SHP77 (cell line): ENCODE data around the gene PVR.
"Not testable (repeated sequence)": the region's sequence is repeated elsewhere in the genome, so short reads cannot be mapped to it uniquely, and the experiment has no call there.

Experiments used
- DNase-seq, 2 experiments: peaks; one replicate each; lab custom pipeline; 2025; lab: John Stamatoyannopoulos, UW

Gene PVR

DNA sequence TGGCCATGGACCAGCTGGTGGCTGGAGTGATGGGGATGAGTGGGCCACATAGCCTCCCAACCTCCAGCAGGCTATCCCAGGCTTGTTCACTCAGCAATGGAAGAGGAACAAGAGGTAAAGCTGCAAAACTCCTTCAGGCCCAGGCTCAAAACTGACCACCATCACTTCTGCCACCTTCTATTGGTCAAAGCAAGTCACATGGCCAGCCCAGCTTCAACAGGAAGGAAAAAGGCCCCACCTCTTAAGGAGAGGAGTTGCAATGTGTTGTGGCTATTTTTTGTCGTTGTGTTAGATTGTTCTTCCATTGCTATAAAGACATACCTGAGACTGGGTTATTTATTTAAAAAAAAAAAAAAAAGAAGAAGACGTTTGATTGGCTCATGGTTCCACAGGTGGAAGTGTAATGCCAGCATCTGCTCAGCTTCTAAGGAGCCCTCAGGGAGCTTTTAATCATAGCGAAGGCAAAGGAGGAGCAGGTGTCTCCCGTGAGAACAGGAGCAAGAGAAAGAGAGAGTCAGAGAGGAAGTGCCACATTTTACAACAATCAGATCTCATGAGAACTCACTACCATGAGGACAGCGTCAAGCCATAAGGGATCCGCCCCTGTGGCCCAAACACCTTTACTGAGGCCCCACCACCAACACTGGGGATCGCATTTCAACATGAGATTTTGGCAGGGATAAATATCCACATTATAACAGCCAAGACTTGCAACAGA lies 24.9 kb upstream of the PVR start:
- no peak for DNase-seq

- no peak for DNase-seq
These were observed 23.0 kb upstream of the PVR start for GRCh38 chr19:44620667-44621066.

GRCh38 chr19:44621367-44621766 lies 22.3 kb upstream of the PVR start:
- no peak for DNase-seq

DNA sequence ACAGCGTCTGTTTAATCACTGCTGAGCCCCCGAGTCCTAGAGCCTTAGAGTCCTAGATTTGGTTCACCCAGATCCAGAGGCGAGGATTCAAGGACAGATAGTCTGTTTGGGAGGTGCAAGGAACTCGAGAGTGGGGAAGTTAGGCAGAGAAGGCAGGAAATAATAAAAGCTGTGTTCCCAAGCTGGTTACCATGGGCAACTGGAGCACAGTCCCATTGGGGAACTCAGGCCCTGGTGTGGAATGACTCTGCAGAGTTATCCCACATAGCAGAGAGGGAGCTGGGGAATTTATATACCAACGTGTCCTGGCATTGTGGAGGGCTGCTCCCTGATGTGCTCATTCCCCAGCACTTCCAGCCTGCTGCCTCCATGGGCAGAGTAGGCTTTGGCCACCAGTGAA lies 20.6 kb upstream of the PVR start:
- no peak for DNase-seq

DNA sequence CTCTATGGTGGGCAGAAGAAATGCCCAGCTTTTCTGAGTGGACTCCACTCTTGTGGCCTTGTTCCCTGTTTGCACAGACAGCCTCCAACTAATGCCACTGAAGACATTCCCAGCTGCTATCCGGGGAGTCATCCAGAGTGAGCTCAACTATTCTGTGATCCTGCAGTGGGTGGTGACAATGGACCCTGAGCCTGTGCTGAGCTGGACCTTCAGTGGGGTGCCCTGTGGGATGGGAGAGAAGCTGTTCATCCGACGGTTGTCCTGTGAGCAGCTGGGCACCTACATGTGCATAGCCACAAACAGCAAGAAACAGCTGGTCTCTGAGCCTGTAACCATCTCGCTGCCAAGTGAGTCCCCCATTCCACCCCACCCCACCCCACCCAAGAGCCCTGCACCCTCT lies 20.1 kb upstream of the PVR start:
- DNase-seq: no peak

DNA sequence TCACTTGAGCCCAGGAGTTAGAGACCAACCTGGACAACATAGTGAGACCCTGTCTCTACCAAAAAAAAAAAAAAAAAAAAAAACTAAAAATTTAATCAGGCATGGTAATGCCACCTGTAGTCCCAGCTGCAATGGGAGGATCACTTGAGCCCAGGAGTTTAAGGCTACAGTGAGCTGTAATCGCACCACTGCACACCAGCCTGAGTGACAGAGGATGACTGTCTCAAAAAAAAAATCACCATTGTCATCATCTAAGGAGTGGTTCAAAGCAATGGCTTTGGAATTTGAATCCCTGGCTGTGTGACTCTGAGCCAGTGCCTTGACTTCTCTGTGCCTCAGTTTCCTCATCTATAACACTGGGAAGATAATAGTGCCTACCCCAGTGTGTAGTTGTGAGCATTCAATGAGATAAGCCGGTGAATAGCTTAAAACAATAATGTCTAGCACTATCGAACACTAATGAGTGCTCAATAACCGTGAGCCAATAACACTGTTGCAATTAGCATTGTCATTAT lies 18.8 kb upstream of the PVR start:
- no peak for DNase-seq

- not testable (repeated sequence) for DNase-seq
These were observed 18.1 kb upstream of the PVR start for GRCh38 chr19:44625637-44626036.

DNA sequence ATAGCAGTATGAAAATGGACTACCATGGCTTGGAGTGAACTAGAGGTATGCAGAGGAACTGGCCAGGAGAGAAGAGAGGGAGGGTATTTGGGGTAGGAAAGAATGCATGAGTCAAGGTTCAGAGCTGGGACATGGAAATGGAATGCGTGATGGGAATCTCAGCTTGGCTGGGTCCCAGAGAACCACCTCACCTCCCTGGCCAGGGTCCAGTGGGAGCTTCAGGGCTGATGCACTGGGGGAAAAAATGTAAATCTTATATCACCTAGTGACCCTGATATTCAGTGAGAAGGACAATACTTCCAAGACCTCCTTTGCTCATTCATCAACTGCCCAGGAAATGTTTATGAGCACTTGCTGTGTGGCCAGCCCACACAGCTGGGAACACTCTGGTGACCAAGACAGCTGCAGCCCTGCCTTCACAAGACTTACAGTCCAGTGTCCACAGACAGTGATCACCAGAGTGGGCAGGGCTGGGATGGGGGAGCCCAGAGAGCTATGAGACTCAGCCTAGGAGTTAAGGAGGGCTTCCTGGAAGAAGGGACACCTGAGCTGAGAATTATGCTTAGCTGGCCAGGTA lies 17.6 kb upstream of the PVR start:
- DNase-seq: no peak

GRCh38 chr19:44627631-44628030 lies 16.1 kb upstream of the PVR start:
- no peak for DNase-seq

GRCh38 chr19:44628793-44629192 lies 14.9 kb upstream of the PVR start:
- DNase-seq: no peak

DNA sequence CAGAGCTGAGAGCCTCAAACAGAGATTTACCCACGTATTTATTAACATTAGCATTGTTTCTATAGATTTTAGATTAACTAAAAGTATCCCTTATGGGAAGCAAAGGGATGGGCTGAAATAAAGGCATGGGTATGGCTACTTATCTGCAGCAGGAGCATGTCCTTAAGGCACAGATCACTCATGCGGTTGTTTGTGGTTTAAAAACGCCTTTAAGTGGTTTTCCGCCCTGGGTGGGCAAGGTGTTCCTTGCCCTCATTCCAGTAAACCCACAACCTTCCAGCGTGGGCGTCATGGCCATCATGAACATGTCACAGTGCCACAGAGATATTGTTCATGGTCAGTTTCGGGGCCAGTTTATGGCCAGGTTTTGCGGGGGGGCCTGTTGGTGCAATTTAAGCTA lies 12.1 kb upstream of the PVR start:
- DNase-seq: not testable (repeated sequence)

- not testable (repeated sequence) for DNase-seq
These were observed 9.7 kb upstream of the PVR start for GRCh38 chr19:44634058-44634457.

GRCh38 chr19:44634785-44635184 lies 8.9 kb upstream of the PVR start:
- no peak for DNase-seq

- no peak for DNase-seq
These were observed 7.9 kb upstream of the PVR start for GRCh38 chr19:44635581-44636438.

DNA sequence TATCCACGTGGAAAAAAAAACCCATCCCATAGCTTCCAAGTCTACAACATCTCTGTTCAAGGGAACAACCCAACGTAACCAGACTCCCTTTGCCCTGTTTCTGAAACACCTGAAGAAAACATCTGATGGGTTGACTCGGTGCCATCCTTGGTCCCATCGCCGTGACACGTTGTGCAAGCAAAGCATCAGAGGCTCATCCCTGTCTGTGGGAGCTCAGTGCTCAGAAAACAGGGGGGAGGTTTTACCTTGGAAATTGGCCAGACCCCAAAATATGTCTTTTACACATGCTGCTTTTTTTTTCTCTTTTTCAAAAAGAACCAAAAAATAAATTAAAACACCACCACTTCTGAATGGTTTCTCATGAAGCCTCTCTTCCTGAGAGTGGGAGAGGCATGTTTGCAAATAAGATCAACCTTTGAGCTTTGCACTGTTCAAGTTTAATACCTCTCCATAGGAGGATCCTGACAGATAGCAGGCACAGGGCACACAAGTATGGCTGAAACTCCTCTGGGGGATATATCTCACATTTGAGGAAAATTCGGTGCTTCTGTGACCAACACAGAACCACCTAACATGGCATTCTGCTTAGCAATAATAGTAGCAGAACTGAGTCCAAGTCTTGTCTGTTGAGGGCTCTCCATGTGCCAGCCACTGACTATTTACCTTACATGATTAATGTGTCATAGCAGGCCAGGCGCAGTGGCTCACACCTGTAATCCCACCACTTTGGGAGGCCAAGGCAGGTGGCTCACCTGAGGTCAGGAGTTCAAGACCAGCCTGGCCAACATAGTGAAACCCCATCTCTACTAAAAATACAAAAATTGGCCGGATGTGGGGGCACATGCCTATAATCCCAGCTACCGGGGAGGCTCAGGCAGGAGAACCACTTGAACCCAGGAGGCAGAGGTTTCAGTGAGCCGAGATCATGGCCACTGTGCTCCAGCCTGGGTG lies 7.0 kb upstream of the PVR start:
- DNase-seq: no peak

GRCh38 chr19:44637390-44637764 lies 6.3 kb upstream of the PVR start:
- DNase-seq: no peak

DNA sequence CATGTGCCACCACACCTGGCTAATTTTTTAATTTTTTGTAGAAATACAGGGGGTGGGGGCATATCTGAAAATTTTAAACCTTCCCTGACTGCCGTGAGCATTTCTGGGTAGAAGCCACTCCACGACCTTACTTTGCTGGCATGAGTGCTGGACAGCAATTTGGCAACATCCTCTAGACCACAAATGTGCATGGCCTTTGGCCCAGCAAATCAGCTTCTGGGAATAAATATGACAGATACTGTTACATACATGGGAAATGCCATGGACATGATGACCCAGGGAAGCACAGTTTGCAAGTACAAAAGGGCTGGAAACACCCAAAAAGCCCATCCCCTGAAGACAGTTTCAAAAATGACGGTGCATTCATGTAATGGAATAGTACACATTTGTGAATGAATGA lies 3.2 kb upstream of the PVR start:
- no peak for DNase-seq

- no peak for DNase-seq
These were observed 2.0 kb upstream of the PVR start for GRCh38 chr19:44641501-44642265.

- no peak for DNase-seq
These were observed 1.3 kb upstream of the PVR start for GRCh38 chr19:44642377-44642776.

- peak; percentile 33 to 35 for DNase-seq
These were observed 799 bp downstream of the PVR start for GRCh38 chr19:44644402-44645016.
